H9 (cell line): Measurements from ENCODE around the gene NOD1. TPM values are rescaled to one million over a fixed set of nuclear protein-coding genes. Genes with fewer than 3 reads are reported as not detected.
"Not testable (repeated sequence)": the region's sequence is repeated elsewhere in the genome, so short reads cannot be mapped to it uniquely, and the experiment has no call there.

Experiments
- DNase-seq: peaks from one replicate; pipeline ENCODE4 v3.0.0-alpha.2; 2017
- H2AFZ ChIP-seq: one replicate; pipeline ENCODE4 v1.6.1; 2013; ENCODE audit warnings: mild to moderate bottlenecking, low read length, control low read depth, moderate library complexity
- H2AK5ac ChIP-seq: 2 replicates; pipeline ENCODE4 v1.6.1; 2013; ENCODE audit warnings: low read length, control low read depth, mixed read lengths; ENCODE audit not compliant: insufficient read length
- H2BK120ac ChIP-seq: one replicate; pipeline ENCODE4 v1.6.1; 2013; ENCODE audit warnings: low read depth, mild to moderate bottlenecking, low read length, control low read depth, inconsistent platforms; ENCODE audit not compliant: poor library complexity, severe bottlenecking
- H2BK12ac ChIP-seq: 2 replicates; pipeline ENCODE4 v1.6.1; 2013; ENCODE audit warnings: low read length, control low read depth, mixed read lengths, low read depth; ENCODE audit not compliant: insufficient read length
- H2BK15ac ChIP-seq: 2 replicates; pipeline ENCODE4 v1.6.1; 2013; ENCODE audit warnings: low read depth, low read length, control low read depth
- H2BK20ac ChIP-seq: one replicate; pipeline ENCODE4 v1.6.1; 2013; ENCODE audit warnings: low read depth, mild to moderate bottlenecking, low read length, control low read depth, inconsistent platforms; ENCODE audit not compliant: poor library complexity, severe bottlenecking
- H2BK5ac ChIP-seq: 2 replicates; pipeline ENCODE4 v1.6.1; 2013; ENCODE audit warnings: low read length, control low read depth, mixed read lengths; ENCODE audit not compliant: insufficient read length
- H3K14ac ChIP-seq: 2 replicates; pipeline ENCODE4 v1.6.1; 2013; ENCODE audit warnings: low read length, control low read depth; ENCODE audit not compliant: insufficient read depth
- H3K18ac ChIP-seq: 2 replicates; pipeline ENCODE4 v1.6.1; 2013; ENCODE audit warnings: low read depth, mild to moderate bottlenecking, mixed read lengths, low read length, control low read depth; ENCODE audit not compliant: insufficient read length
- H3K23ac ChIP-seq: 2 replicates; pipeline ENCODE4 v1.6.1; 2013; ENCODE audit warnings: low read length, control low read depth, mixed read lengths, low read depth; ENCODE audit not compliant: insufficient read length
- H3K23me2 ChIP-seq: 2 replicates; pipeline ENCODE4 v1.6.1; 2013; ENCODE audit warnings: low read depth, mild to moderate bottlenecking, mixed read lengths, low read length, control low read depth; ENCODE audit not compliant: insufficient read length, poor library complexity, severe bottlenecking
- H3K27ac ChIP-seq: 2 replicates; pipeline ENCODE4 v1.5.1; 2013; ENCODE audit warnings: low read length, control low read depth, mixed read lengths, low read depth; ENCODE audit not compliant: insufficient read length
- H3K27me3 ChIP-seq: 2 replicates; pipeline ENCODE4 v1.6.1; 2013; ENCODE audit warnings: low read length, control low read depth, inconsistent platforms; ENCODE audit not compliant: insufficient read depth
- H3K4ac ChIP-seq: 2 replicates; pipeline ENCODE4 v1.6.1; 2013; ENCODE audit warnings: low read depth, mild to moderate bottlenecking, control low read depth, inconsistent platforms, low read length, moderate library complexity
- H3K4me1 ChIP-seq: 2 replicates; pipeline ENCODE4 v1.6.1; 2013; ENCODE audit warnings: low read length, control low read depth, inconsistent platforms; ENCODE audit not compliant: insufficient read depth
- H3K4me2 ChIP-seq: 2 replicates; pipeline ENCODE4 v1.6.1; 2013; ENCODE audit warnings: low read length, control low read depth, mixed read lengths; ENCODE audit not compliant: insufficient read length, insufficient read depth
- H3K56ac ChIP-seq: 2 replicates; pipeline ENCODE4 v1.6.1; 2013; ENCODE audit warnings: low read depth, mild to moderate bottlenecking, mixed read lengths, low read length, control low read depth; ENCODE audit not compliant: insufficient read length
- H3K79me1 ChIP-seq: 2 replicates; pipeline ENCODE4 v1.6.1; 2013; ENCODE audit warnings: low read depth, mild to moderate bottlenecking, moderate library complexity, low read length, control low read depth, inconsistent platforms; ENCODE audit not compliant: insufficient read depth, poor library complexity, severe bottlenecking
- H3K79me2 ChIP-seq: 2 replicates; pipeline ENCODE4 v1.6.1; 2013; ENCODE audit warnings: low read length, control low read depth, inconsistent platforms; ENCODE audit not compliant: insufficient read depth
- H3K9ac ChIP-seq: 2 replicates; pipeline ENCODE4 v1.6.1; 2013; ENCODE audit warnings: low read length, control low read depth, mixed read lengths; ENCODE audit not compliant: insufficient read length; ENCODE audit errors: extremely low read depth
- H3K9me3 ChIP-seq: one replicate; pipeline ENCODE4 v1.6.1; 2013; ENCODE audit warnings: low read depth, low read length, inconsistent platforms; ENCODE audit not compliant: control insufficient read depth
- H3T11ph ChIP-seq: one replicate; pipeline ENCODE4 v1.6.1; 2013; ENCODE audit warnings: mild to moderate bottlenecking, low read length, control low read depth, inconsistent platforms
- H4K20me1 ChIP-seq: one replicate; pipeline ENCODE4 v1.6.1; 2013; ENCODE audit not compliant: control insufficient read depth, insufficient read length, insufficient read depth
- H4K5ac ChIP-seq: 2 replicates; pipeline ENCODE4 v1.6.1; 2013; ENCODE audit warnings: low read depth, mild to moderate bottlenecking, mixed read lengths, low read length, control low read depth; ENCODE audit not compliant: insufficient read length
- H4K8ac ChIP-seq: replicated peaks from 2 replicates; pipeline ENCODE4 v1.6.1; 2013; ENCODE audit warnings: low read length, control low read depth, mixed read lengths, low read depth; ENCODE audit not compliant: insufficient read length
- H4K91ac ChIP-seq: 2 replicates; pipeline ENCODE4 v1.6.1; 2013; ENCODE audit warnings: low read depth, mild to moderate bottlenecking, moderate library complexity, mixed read lengths, low read length, control low read depth; ENCODE audit not compliant: insufficient read length
- H3K27ac Mint-ChIP-seq, 3 experiments: 2 replicates in 2 of 3; 3 replicates in 1 of 3; pipeline ENCODE4 v1.8.0; 2020 to 2021; ENCODE audit warnings: mixed read lengths in 3 of 3, mild to moderate bottlenecking in 1 of 3, moderate library complexity in 1 of 3
- H3K27me3 Mint-ChIP-seq: 2 replicates; pipeline ENCODE4 v1.8.0; 2021; ENCODE audit warnings: low read depth, mild to moderate bottlenecking, moderate library complexity, mixed read lengths
- H3K36me3 Mint-ChIP-seq, 3 experiments: 2 replicates in 2 of 3; 3 replicates in 1 of 3; pipeline ENCODE4 v1.8.0; 2020 to 2021; ENCODE audit warnings: low read depth in 3 of 3, mixed read lengths in 3 of 3; ENCODE audit not compliant: insufficient read depth in 1 of 3
- H3K4me1 Mint-ChIP-seq, 2 experiments: 2 replicates each; pipeline ENCODE4 v1.8.0; 2020; ENCODE audit warnings: mixed read lengths in 2 of 2
- H3K4me3 Mint-ChIP-seq, 2 experiments: 2 replicates in 1 of 2; 3 replicates in 1 of 2; pipeline ENCODE4 v1.8.0; 2020 to 2021; ENCODE audit warnings: mild to moderate bottlenecking in 2 of 2, mixed read lengths in 2 of 2, moderate library complexity in 1 of 2
- H3K9me3 Mint-ChIP-seq, 2 experiments: 2 replicates in 1 of 2; 3 replicates in 1 of 2; pipeline ENCODE4 v1.8.0; 2020; ENCODE audit warnings: mild to moderate bottlenecking in 2 of 2, mixed read lengths in 2 of 2, moderate library complexity in 1 of 2
- WGBS: extraction: QIAGEN DNeasy Blood & Tissue Kit; methylation state at CpG from one replicate; pipeline ENCODE4 v1.1.7; 2013; ENCODE audit warnings: missing lambda C conversion rate, low lambda C conversion rate, mixed read lengths; ENCODE audit not compliant: insufficient read length; ENCODE audit errors: extremely low coverage; 5-methylcytosine and 5-hydroxymethylcytosine counted together
- total RNA-seq: library from RNA; stranded (reverse); gene quantifications from 2 replicates; pipeline ENCODE4 v1.2.1, GENCODE V29; 2021
- TF ChIP-seq, protein P1 (sequence below): fragments of 200-600 bp; sonication (generic); conservative IDR thresholded peaks from 3 replicates; pipeline ENCODE4 v1.8.0; 2021; ENCODE audit warnings: antibody characterized with exemption, mild to moderate bottlenecking

Gene NOD1
- total RNA-seq, 1 experiment from 2014 or later, result 5.3 TPM

DNA sequence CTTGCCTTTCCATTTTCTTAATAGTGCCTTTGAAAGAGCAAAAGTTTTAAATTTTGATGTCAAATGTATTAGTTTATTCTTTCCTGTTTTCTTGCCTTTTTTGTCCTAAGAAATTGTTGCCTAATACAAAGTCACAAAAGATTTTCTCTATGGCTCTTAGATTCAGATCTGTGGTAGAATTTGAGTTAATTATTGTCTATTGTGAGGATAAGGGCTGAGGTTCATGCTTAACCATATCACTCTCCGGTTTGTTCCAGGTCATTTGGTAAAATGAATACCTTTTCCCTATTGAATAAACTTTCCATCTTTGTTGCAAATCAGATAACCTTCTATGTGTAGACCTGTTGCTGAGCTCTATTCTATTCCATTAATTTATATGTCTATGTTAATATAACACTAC is 96.0 kb downstream of the NOD1 start:
- Histone ChIP-seq H3K23ac (no peak overlapping the region), H4K20me1 (no peaks in the 10 kb centered on the region), H2BK12ac (no peak overlapping the region), H2BK15ac (no peak overlapping the region), H3K14ac (no peak overlapping the region), H3K27me3 (no peaks in the 10 kb centered on the region), H3K4ac (no peak overlapping the region), H4K8ac (no peak overlapping the region), H2BK5ac (no peak overlapping the region), H3K23me2 (no peaks in the 10 kb centered on the region), H2BK120ac (no peak overlapping the region), H3T11ph (no peak overlapping the region), H2AFZ (no peak overlapping the region), H3K9me3 (no peaks in the 10 kb centered on the region), H3K4me1 (no peaks in the 10 kb centered on the region), H4K91ac (no peak overlapping the region), H3K79me2 (no peaks in the 10 kb centered on the region), H2BK20ac (no peak overlapping the region), H3K18ac (no peak overlapping the region), H3K9ac (no peak overlapping the region), H3K56ac (no peak overlapping the region), H3K4me2 (no peak overlapping the region), H3K79me1 (no peaks in the 10 kb centered on the region), H2AK5ac (no peak overlapping the region), H4K5ac (no peak overlapping the region), H3K27ac (no peak overlapping the region)
- peaks cover 0 to 12% (median 9%) of the 10 kb centered on the region in 3 experiments; a peak in 5 of 7 replicates for H3K36me3 Mint-ChIP-seq
- H3K27me3 Mint-ChIP-seq, result no peaks in the 10 kb centered on the region
- no peak overlapping the region for H3K4me3 Mint-ChIP-seq
- H3K9me3 Mint-ChIP-seq, result peaks cover 16 to 20% of the 10 kb centered on the region in 2 experiments; a peak in 4 of 5 replicates
- TF ChIP-seq, protein P1, sequence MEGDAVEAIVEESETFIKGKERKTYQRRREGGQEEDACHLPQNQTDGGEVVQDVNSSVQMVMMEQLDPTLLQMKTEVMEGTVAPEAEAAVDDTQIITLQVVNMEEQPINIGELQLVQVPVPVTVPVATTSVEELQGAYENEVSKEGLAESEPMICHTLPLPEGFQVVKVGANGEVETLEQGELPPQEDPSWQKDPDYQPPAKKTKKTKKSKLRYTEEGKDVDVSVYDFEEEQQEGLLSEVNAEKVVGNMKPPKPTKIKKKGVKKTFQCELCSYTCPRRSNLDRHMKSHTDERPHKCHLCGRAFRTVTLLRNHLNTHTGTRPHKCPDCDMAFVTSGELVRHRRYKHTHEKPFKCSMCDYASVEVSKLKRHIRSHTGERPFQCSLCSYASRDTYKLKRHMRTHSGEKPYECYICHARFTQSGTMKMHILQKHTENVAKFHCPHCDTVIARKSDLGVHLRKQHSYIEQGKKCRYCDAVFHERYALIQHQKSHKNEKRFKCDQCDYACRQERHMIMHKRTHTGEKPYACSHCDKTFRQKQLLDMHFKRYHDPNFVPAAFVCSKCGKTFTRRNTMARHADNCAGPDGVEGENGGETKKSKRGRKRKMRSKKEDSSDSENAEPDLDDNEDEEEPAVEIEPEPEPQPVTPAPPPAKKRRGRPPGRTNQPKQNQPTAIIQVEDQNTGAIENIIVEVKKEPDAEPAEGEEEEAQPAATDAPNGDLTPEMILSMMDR, result no peak
- H3K27ac Mint-ChIP-seq, result no peak overlapping the region
- no peak for DNase-seq
- no peaks in the 10 kb centered on the region for H3K4me1 Mint-ChIP-seq
- WGBS, result no CpG with 5 or more reads among the region's 1 CpG

DNA sequence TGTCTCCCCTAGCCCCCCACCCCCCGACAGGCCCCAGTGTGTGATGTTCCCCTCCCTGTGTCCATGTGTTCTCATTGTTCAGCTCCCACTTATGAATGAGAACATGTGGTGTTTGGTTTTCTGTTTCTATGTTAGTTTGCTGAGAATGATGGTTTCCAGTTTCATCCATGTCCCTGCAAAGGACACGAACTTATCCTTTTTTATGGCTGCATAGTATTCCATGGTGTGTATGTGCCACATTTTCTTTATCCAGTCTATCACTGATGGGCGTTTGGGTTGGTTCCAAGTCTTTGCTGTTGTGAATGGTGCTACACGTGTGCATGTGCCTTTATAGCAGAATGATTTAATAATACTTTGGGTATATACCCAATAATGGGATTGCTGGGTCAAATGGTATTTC is 97.8 kb downstream of the NOD1 start:
- H2BK5ac ChIP-seq, H3K27ac ChIP-seq, H3T11ph ChIP-seq, H3K4ac ChIP-seq, H3K79me2 ChIP-seq, H3K14ac ChIP-seq, H2BK12ac ChIP-seq, H3K4me1 ChIP-seq, H3K18ac ChIP-seq, H3K9me3 ChIP-seq, H3K4me1 Mint-ChIP-seq, H3K79me1 ChIP-seq, H3K9ac ChIP-seq, H2BK20ac ChIP-seq, H4K8ac ChIP-seq, H3K27me3 Mint-ChIP-seq, H3K23me2 ChIP-seq, H3K56ac ChIP-seq, H2BK120ac ChIP-seq, H3K27me3 ChIP-seq, H3K23ac ChIP-seq, H3K4me2 ChIP-seq, DNase-seq, H4K20me1 ChIP-seq, H4K91ac ChIP-seq, H4K5ac ChIP-seq, H2AFZ ChIP-seq, H3K4me3 Mint-ChIP-seq, H2BK15ac ChIP-seq, H3K27ac Mint-ChIP-seq, H2AK5ac ChIP-seq: not testable (repeated sequence)
- WGBS, result no CpG with 5 or more reads among the region's 4 CpGs
- Mint-ChIP-seq H3K9me3 (peaks cover 16 to 20% of the 10 kb centered on the region in 2 experiments; a peak in 4 of 5 replicates), H3K36me3 (peaks cover 0 to 12% (median 9%) of the 10 kb centered on the region in 3 experiments; a peak in 5 of 7 replicates)
